Kasumi-1 (cell line): Measurements from ENCODE around the gene MAD1L1.
A peak's percentile ranks its signal among the peaks of the same experiment; 100 is the strongest.

Experiments
- DNase-seq, 2 experiments: peaks; one replicate each; lab custom pipeline; 2025; lab: John Stamatoyannopoulos, UW

Gene MAD1L1

DNA sequence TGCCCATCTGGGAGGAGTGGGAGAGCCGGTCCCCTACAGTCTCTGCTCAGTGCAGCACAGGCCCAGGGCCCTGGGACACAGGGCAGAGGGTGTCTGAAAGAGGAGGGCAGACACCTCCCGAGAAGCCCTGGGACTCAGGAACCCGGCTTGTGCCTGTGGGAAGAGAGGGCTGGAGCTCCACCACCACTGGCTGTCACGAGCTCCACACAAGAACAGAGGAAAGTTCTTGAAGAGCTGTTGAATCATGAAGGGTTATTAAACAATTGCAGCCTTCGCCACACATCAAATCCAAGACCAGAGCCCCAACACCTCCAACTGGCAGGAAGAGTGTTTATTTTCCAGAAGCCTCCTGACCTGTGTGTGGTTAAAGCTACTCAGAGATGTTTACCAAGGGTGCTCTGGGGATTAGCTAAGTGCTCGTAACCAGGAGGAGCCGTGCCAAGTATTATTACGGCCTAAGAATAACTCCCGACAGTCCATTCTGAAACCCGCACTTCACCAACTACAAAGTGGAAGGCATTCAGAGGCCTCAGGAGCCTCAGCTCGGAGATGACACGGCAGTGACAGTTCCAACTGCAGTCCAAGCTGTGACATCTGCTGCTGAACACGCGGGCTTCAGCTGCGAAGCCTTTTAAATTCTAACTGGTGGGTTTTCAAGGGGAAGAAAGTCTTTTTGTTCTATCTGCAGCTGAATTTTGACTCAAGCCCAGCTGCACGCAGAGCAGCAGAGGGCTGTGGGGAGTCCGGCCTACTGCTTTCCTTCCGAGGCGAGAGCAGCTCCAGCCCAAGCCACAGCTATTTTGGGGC, 75.1 kb downstream of the MAD1L1 start:
- no peak for DNase-seq

- no peak for DNase-seq
Measured at GRCh38 chr7:2156756-2157472, 75.8 kb downstream of the MAD1L1 start.

- DNase-seq, result no peak
Measured at GRCh38 chr7:2154831-2155230, 77.9 kb downstream of the MAD1L1 start.

GRCh38 chr7:2154121-2154520, 78.6 kb downstream of the MAD1L1 start:
- DNase-seq, result peak in 1 of 2 experiments; percentile 0

- DNase-seq, result no peak
Measured at GRCh38 chr7:2152646-2153045, 80.1 kb downstream of the MAD1L1 start.

- DNase-seq, result no peak
Measured at GRCh38 chr7:2151801-2152612, 80.7 kb downstream of the MAD1L1 start.

- no peak for DNase-seq
Measured at GRCh38 chr7:2151237-2151636, 81.5 kb downstream of the MAD1L1 start.

DNA sequence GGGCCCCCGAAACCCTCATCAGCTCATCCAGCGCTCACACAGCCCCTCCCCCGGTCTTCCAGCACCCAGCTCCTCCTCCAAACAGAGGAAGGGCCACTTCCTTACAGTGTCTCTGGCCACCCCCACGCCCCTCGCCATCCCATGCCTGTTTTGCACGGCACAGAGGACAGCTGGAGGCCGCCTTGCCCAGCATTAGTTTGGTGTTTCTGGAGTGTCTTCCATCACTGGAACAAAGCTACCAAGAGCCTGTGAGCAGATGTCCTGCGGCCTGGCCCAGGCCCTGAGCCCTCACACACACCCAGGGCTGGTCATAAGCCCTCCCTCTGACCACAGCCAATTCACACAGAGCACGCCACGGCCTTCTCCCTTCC, 82.3 kb downstream of the MAD1L1 start:
- no peak for DNase-seq

- DNase-seq, result no peak
Measured at GRCh38 chr7:2149672-2150444, 82.9 kb downstream of the MAD1L1 start.

- no peak for DNase-seq
Measured at GRCh38 chr7:2148814-2149213, 83.9 kb downstream of the MAD1L1 start.

DNA sequence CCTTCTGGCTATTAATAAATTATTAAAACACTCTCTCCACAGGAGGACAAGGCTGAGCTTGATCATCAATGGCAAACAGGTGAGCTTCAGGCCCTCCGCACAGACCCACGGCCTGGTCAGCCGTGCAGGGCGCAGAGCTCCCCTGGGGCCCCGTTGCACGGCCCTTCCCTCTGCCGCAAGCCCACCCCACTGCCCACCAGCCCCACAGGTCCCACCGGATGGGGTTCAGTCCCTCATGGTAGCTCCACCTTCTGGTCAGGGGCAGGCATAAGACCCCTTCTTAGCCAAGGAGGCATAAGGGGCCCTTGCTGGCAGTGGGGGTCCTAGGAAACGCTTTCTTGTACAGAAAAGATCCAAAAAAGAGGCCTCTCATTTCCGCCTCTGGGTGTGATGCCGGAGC, 84.6 kb downstream of the MAD1L1 start:
- DNase-seq, result no peak

DNA sequence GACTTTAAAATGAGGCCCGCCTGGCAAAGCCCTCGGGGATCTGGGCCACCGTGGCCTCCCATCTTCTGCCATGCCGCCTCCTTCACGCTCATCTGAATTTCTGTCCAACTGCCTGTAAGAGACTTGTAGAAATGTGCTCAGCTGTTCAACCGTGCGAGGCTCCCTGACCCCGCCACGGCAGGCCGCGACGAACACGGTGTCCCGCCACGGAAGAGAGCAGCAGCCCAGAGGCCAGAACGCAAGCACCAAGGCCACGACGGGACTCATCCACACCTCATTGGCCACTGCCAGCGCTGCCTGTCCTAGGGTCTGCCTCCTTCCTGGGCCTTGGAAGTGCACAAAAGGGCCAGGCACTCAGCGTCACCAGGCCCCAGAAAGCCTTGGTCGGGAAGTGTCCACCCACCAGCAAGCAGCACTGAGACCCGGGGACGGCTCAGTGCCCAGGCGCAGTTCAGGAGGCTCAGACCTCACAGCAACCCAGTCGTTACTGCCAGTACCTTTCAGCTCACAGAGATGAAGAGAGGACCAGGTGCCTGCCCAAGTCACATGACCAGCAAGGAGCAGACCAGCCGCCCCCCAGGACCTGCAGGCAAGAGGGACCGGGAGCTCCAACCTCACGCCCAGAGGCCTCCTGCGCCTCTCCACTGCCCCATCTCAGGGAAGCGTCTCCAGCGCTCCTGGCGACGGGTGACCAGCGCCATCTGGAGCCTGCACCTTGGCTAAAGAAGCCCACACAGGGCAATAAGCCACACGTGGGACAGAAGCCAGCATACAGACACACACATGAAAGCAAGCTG, 85.9 kb downstream of the MAD1L1 start:
- DNase-seq, result no peak

GRCh38 chr7:2145835-2146580, 86.7 kb downstream of the MAD1L1 start:
- DNase-seq, result no peak

DNA sequence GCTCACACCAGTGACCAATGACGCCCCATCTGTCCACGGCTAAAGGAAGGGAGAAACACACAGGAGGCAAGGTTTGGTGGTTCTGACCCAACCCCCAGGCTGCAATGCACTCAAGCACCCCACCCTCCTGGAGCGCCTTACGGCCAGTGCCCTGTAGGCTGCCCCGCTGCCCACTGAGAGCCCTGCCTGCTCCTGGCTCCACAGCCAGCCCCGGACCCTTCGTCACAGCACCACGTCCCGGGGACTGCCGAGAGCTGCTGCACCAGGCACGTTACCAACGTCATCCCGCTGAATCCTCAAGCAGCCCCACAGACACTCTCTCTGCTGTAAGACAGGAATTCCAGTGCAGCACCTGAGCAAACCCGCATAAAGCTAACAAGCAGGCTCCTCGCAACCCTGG, 87.8 kb downstream of the MAD1L1 start:
- no peak for DNase-seq

GRCh38 chr7:2143981-2144595, 88.7 kb downstream of the MAD1L1 start:
- DNase-seq, result no peak

- DNase-seq, result no peak
Measured at GRCh38 chr7:2143450-2143849, 89.3 kb downstream of the MAD1L1 start.

DNA sequence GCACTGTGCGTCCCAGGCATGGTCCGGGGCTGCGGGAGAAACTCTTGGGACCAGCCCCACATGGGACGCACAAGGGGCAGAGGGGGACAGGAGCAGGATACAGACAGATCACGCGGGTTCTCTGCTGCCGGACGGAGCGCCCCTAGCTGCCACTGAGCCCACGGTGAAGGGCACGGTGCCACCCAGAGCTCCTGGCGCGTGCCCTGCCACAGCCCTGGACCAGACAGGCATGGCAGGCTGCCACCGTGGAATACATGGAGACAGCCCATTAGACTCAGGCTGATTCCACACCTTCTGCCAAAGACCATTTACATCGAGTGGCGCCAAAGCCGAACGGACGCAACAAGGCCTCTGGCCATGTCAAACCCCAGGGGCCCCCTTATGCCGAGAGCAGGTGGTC, 90.4 kb downstream of the MAD1L1 start:
- DNase-seq, result no peak

GRCh38 chr7:2141651-2142050, 91.1 kb downstream of the MAD1L1 start:
- no peak for DNase-seq

GRCh38 chr7:2141021-2141410, 91.7 kb downstream of the MAD1L1 start:
- no peak for DNase-seq
